Measurements from ENCODE around the gene DLGAP1. TPM values are rescaled to one million over a fixed set of nuclear protein-coding genes. Genes with fewer than 3 reads are reported as not detected.

The DLGAP1 gene
- total and polyA plus RNA-seq, 4 donors = 16.5 to 30.7 (median 29.7) TPM

GRCh38 chr18:3682061-3682460 is 773.0 kb downstream of the DLGAP1 start:
- no peaks in the 10 kb centered on the region for H3K9me3 ChIP-seq (ENCODE audit: control insufficient read depth, insufficient read depth, low read length)
- no peaks in the 10 kb centered on the region for H3K4me1 ChIP-seq (ENCODE audit: control insufficient read depth, insufficient read depth, low read length)
- DNase-seq (ENCODE audit: low read depth in 4 of 6, low spot score in 6 of 6) = no peak
- H3K36me3 ChIP-seq (ENCODE audit: control insufficient read depth, insufficient read depth, low read length) = no peaks in the 10 kb centered on the region
- no CpG with 5 or more reads among the region's 3 CpGs for WGBS (ENCODE audit: insufficient coverage)
- no peak overlapping the region for H3K27ac ChIP-seq (ENCODE audit: low read depth, low read length)
- H3K27me3 ChIP-seq (ENCODE audit: control insufficient read depth, insufficient read depth, low read length) = no peaks in the 10 kb centered on the region
- H3K4me3 ChIP-seq (ENCODE audit: low read depth, low read length) = no peak overlapping the region

- Histone ChIP-seq H3K9me3 (ENCODE audit: control insufficient read depth, insufficient read depth, low read length) (no peaks in the 10 kb centered on the region), H3K4me3 (ENCODE audit: low read depth, low read length) (no peak overlapping the region), H3K27me3 (ENCODE audit: control insufficient read depth, insufficient read depth, low read length) (no peaks in the 10 kb centered on the region), H3K27ac (ENCODE audit: low read depth, low read length) (no peak overlapping the region), H3K4me1 (ENCODE audit: control insufficient read depth, insufficient read depth, low read length) (no peaks in the 10 kb centered on the region), H3K36me3 (ENCODE audit: control insufficient read depth, insufficient read depth, low read length) (no peaks in the 10 kb centered on the region)
- DNase-seq (ENCODE audit: low read depth in 4 of 6, low spot score in 6 of 6) = no peak
- WGBS (ENCODE audit: insufficient coverage) = 91% methylated on average over 3 of the region's 5 CpGs
Measured at GRCh38 chr18:3679241-3679640, 775.9 kb downstream of the DLGAP1 start.

GRCh38 chr18:3675994-3676393 is 779.1 kb downstream of the DLGAP1 start:
- no peak overlapping the region for H3K27ac ChIP-seq (ENCODE audit: low read depth, low read length)
- H3K4me3 ChIP-seq (ENCODE audit: low read depth, low read length) = no peak overlapping the region
- H3K27me3 ChIP-seq (ENCODE audit: control insufficient read depth, insufficient read depth, low read length) = no peaks in the 10 kb centered on the region
- 91% methylated on average over 4 of the region's 8 CpGs for WGBS (ENCODE audit: insufficient coverage)
- H3K4me1 ChIP-seq (ENCODE audit: control insufficient read depth, insufficient read depth, low read length) = no peaks in the 10 kb centered on the region
- H3K9me3 ChIP-seq (ENCODE audit: control insufficient read depth, insufficient read depth, low read length) = no peaks in the 10 kb centered on the region
- no peaks in the 10 kb centered on the region for H3K36me3 ChIP-seq (ENCODE audit: control insufficient read depth, insufficient read depth, low read length)
- DNase-seq (ENCODE audit: low read depth in 4 of 6, low spot score in 6 of 6) = no peak

GRCh38 chr18:3675446-3675845 is 779.7 kb downstream of the DLGAP1 start:
- no peaks in the 10 kb centered on the region for H3K27me3 ChIP-seq (ENCODE audit: control insufficient read depth, insufficient read depth, low read length)
- no peak overlapping the region for H3K27ac ChIP-seq (ENCODE audit: low read depth, low read length)
- no peak for DNase-seq (ENCODE audit: low read depth in 4 of 6, low spot score in 6 of 6)
- H3K9me3 ChIP-seq (ENCODE audit: control insufficient read depth, insufficient read depth, low read length) = no peaks in the 10 kb centered on the region
- no peaks in the 10 kb centered on the region for H3K4me1 ChIP-seq (ENCODE audit: control insufficient read depth, insufficient read depth, low read length)
- WGBS (ENCODE audit: insufficient coverage) = 100% methylated on average over 2 of the region's 3 CpGs
- H3K4me3 ChIP-seq (ENCODE audit: low read depth, low read length) = no peak overlapping the region
- H3K36me3 ChIP-seq (ENCODE audit: control insufficient read depth, insufficient read depth, low read length) = no peaks in the 10 kb centered on the region

GRCh38 chr18:3671176-3671575 is 783.9 kb downstream of the DLGAP1 start:
- Histone ChIP-seq H3K9me3 (ENCODE audit: control insufficient read depth, insufficient read depth, low read length) (no peaks in the 10 kb centered on the region), H3K4me1 (ENCODE audit: control insufficient read depth, insufficient read depth, low read length) (no peaks in the 10 kb centered on the region), H3K36me3 (ENCODE audit: control insufficient read depth, insufficient read depth, low read length) (no peaks in the 10 kb centered on the region), H3K27ac (ENCODE audit: low read depth, low read length) (no peak overlapping the region), H3K4me3 (ENCODE audit: low read depth, low read length) (no peak overlapping the region), H3K27me3 (ENCODE audit: control insufficient read depth, insufficient read depth, low read length) (no peaks in the 10 kb centered on the region)
- 50% methylated on average over 1 of the region's 2 CpGs for WGBS (ENCODE audit: insufficient coverage)
- no peak for DNase-seq (ENCODE audit: low read depth in 4 of 6, low spot score in 6 of 6)

GRCh38 chr18:3669376-3669775 is 785.7 kb downstream of the DLGAP1 start:
- Histone ChIP-seq H3K36me3 (ENCODE audit: control insufficient read depth, insufficient read depth, low read length) (no peaks in the 10 kb centered on the region), H3K27me3 (ENCODE audit: control insufficient read depth, insufficient read depth, low read length) (no peaks in the 10 kb centered on the region), H3K27ac (ENCODE audit: low read depth, low read length) (no peak overlapping the region), H3K4me1 (ENCODE audit: control insufficient read depth, insufficient read depth, low read length) (peaks cover 4% of the 10 kb centered on the region), H3K4me3 (ENCODE audit: low read depth, low read length) (no peak overlapping the region), H3K9me3 (ENCODE audit: control insufficient read depth, insufficient read depth, low read length) (no peaks in the 10 kb centered on the region)
- no peak for DNase-seq (ENCODE audit: low read depth in 4 of 6, low spot score in 6 of 6)
- 97% methylated on average over 9 of the region's 17 CpGs for WGBS (ENCODE audit: insufficient coverage)

- Histone ChIP-seq H3K4me1 (ENCODE audit: control insufficient read depth, insufficient read depth, low read length) (peaks cover 4% of the 10 kb centered on the region), H3K4me3 (ENCODE audit: low read depth, low read length) (no peak overlapping the region), H3K9me3 (ENCODE audit: control insufficient read depth, insufficient read depth, low read length) (no peaks in the 10 kb centered on the region), H3K27me3 (ENCODE audit: control insufficient read depth, insufficient read depth, low read length) (no peaks in the 10 kb centered on the region), H3K36me3 (ENCODE audit: control insufficient read depth, insufficient read depth, low read length) (no peaks in the 10 kb centered on the region), H3K27ac (ENCODE audit: low read depth, low read length) (no peak overlapping the region)
- no peak for DNase-seq (ENCODE audit: low read depth in 4 of 6, low spot score in 6 of 6)
- 80% methylated on average over 7 of the region's 8 CpGs for WGBS (ENCODE audit: insufficient coverage)
Measured at GRCh38 chr18:3667255-3668137, 787.6 kb downstream of the DLGAP1 start.

GRCh38 chr18:3666526-3667254 is 788.4 kb downstream of the DLGAP1 start:
- WGBS (ENCODE audit: insufficient coverage) = 87% methylated on average over 3 of the region's 5 CpGs
- Histone ChIP-seq H3K4me1 (ENCODE audit: control insufficient read depth, insufficient read depth, low read length) (peaks cover 4% of the 10 kb centered on the region), H3K4me3 (ENCODE audit: low read depth, low read length) (no peak overlapping the region), H3K9me3 (ENCODE audit: control insufficient read depth, insufficient read depth, low read length) (no peaks in the 10 kb centered on the region), H3K27ac (ENCODE audit: low read depth, low read length) (peak overlapping the region; percentile 18), H3K27me3 (ENCODE audit: control insufficient read depth, insufficient read depth, low read length) (no peaks in the 10 kb centered on the region), H3K36me3 (ENCODE audit: control insufficient read depth, insufficient read depth, low read length) (no peaks in the 10 kb centered on the region)
- no peak for DNase-seq (ENCODE audit: low read depth in 4 of 6, low spot score in 6 of 6)

- peak overlapping the region; percentile 70 for H3K27ac ChIP-seq (ENCODE audit: low read depth, low read length)
- H3K36me3 ChIP-seq (ENCODE audit: control insufficient read depth, insufficient read depth, low read length) = no peaks in the 10 kb centered on the region
- peak; percentile 81 to 96 (median 84) for DNase-seq (ENCODE audit: low read depth in 4 of 6, low spot score in 6 of 6)
- 7% methylated on average over 7 of the region's 20 CpGs for WGBS (ENCODE audit: insufficient coverage)
- H3K27me3 ChIP-seq (ENCODE audit: control insufficient read depth, insufficient read depth, low read length) = no peaks in the 10 kb centered on the region
- H3K4me1 ChIP-seq (ENCODE audit: control insufficient read depth, insufficient read depth, low read length) = peaks cover 4% of the 10 kb centered on the region
- no peak overlapping the region for H3K4me3 ChIP-seq (ENCODE audit: low read depth, low read length)
- no peaks in the 10 kb centered on the region for H3K9me3 ChIP-seq (ENCODE audit: control insufficient read depth, insufficient read depth, low read length)
Measured at GRCh38 chr18:3665780-3666525, 789.2 kb downstream of the DLGAP1 start.

Measured in spinal cord (tissue), 10 donors.